Epithelial cell of proximal tubule (primary cell): ENCODE data around the gene SSR3. TPM values are rescaled to one million over a fixed set of nuclear protein-coding genes. Genes with fewer than 3 reads are reported as not detected.
"Not testable (repeated sequence)": the region's sequence is repeated elsewhere in the genome, so short reads cannot be mapped to it uniquely, and the experiment has no call there.

Experiments used
- DNase-seq: peaks from one replicate; pipeline ENCODE4 v3.0.0-alpha.2; 2011; ENCODE audit warnings: low read depth
- H3K4me3 ChIP-seq: 2 replicates; pipeline ENCODE4 v1.5.1; 2011; ENCODE audit warnings: low read depth, mild to moderate bottlenecking, low read length
- total RNA-seq: library from RNA; depleted of rRNA; stranded (reverse); fragments of >200 nt; gene quantifications from 2 replicates; pipeline ENCODE4 v1.2.3, GENCODE V29; 2015
- TF ChIP-seq, protein P1 (sequence below): conservative IDR thresholded peaks from 2 replicates; pipeline ENCODE4 v1.5.1; 2012; ENCODE audit warnings: low read depth, mild to moderate bottlenecking, low read length

Gene SSR3
- total RNA-seq, 1 donor from 2014 or later, result 171 TPM

DNA sequence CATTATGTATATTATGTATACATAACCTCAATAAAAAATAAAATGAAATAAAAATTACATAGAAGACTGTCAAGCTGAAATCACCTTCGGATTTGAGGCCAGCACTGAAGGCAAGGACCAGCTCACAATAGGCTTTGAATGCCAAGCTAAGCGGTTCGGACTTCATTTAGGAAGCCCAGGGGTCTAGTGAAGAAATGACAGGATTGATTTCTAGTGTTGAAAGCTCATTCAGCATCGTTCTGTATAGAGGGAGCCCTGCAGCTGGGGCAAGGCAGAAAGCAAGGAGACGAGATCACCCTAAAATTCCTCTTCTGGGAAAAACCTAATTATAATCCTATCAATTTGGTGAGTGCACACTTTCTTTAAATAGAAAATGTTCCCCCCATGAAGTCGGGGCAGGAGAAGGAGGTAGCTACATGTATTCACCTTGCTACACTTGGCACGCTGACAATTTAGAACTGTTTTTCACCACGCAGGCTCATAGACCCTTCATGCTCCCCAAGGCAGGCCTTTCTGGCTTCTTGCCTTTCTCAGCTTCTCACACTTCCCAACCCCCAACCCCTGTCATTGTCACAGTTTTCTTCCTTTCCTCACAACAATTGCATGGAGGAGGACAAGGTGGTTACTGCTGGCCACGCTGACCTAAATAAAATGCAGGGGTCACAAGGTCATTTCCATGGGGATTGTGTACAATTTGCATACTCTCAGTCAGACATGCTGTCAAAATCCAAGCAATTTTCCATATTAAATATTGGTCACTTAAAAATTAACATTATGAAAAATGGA lies 44.4 kb upstream of the SSR3 start:
- no peak for DNase-seq
- no peak overlapping the region for H3K4me3 ChIP-seq
- TF ChIP-seq, protein P1, sequence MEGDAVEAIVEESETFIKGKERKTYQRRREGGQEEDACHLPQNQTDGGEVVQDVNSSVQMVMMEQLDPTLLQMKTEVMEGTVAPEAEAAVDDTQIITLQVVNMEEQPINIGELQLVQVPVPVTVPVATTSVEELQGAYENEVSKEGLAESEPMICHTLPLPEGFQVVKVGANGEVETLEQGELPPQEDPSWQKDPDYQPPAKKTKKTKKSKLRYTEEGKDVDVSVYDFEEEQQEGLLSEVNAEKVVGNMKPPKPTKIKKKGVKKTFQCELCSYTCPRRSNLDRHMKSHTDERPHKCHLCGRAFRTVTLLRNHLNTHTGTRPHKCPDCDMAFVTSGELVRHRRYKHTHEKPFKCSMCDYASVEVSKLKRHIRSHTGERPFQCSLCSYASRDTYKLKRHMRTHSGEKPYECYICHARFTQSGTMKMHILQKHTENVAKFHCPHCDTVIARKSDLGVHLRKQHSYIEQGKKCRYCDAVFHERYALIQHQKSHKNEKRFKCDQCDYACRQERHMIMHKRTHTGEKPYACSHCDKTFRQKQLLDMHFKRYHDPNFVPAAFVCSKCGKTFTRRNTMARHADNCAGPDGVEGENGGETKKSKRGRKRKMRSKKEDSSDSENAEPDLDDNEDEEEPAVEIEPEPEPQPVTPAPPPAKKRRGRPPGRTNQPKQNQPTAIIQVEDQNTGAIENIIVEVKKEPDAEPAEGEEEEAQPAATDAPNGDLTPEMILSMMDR, result no peak

DNA sequence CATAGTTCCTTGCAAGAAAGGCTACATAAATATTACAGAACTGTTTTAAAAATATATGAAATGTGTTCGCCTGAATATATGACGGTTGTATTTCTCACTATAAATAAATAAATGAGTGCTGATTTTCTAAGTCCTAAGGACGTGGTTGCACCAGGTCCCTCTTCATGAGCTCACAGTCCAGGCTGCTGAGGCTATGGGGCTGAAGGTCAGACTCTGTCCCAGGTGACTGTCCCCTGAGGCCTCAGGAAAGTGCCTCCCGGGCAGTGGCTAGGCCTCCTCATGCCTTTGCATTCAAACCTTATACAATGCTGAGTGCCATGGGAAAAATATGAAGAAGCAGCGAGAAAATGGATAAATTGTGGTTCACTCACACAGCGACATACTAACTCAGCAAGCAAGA lies 43.5 kb upstream of the SSR3 start:
- TF ChIP-seq, protein P1, result no peak
- no peak overlapping the region for H3K4me3 ChIP-seq
- DNase-seq, result no peak

DNA sequence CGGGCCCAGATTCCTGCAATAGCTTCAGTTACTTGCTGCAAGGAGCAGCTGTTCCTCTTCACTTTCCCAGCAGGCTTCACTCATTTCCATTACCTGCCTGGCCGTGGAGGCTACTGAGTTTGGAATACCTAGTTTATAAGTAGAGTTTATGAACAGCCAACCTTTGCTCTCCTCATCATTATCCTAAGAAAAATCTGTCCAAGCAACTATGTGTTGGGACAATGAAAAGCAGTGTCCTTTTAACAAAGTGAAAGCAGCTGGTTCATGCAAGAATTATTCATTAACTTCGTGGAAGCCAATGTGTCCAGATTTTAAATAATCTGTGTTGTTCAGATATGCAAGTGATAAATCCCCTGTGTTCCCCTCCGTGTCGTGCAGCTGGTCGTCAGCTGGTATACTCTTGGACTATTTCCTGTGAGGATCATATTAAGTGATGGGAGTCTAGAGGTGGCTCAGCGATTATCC lies 39.3 kb upstream of the SSR3 start:
- H3K4me3 ChIP-seq, result peak overlapping the region; percentile 23
- no peak for DNase-seq
- TF ChIP-seq, protein P1, result no peak

DNA sequence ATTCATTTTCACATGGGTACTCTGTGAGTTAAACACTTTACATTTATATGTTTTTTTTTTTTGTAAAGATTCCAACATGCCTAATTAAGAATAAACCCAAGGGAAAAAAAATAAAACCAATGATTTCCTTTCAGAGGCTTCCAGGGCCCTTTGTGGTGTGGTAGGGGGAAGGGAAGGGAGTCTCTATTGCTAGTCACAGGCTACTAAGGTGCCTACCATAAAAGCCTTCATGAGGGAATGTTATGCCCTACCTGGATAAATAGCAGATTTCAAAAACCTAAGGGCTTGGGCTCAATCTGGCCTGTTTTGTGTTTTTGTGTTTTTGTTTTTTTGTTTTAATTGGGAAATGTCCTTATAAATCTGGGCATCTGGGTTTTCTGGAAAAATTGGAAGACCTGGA lies 38.9 kb upstream of the SSR3 start:
- TF ChIP-seq, protein P1, result no peak
- no peak for DNase-seq
- peak overlapping the region; percentile 23 for H3K4me3 ChIP-seq

DNA sequence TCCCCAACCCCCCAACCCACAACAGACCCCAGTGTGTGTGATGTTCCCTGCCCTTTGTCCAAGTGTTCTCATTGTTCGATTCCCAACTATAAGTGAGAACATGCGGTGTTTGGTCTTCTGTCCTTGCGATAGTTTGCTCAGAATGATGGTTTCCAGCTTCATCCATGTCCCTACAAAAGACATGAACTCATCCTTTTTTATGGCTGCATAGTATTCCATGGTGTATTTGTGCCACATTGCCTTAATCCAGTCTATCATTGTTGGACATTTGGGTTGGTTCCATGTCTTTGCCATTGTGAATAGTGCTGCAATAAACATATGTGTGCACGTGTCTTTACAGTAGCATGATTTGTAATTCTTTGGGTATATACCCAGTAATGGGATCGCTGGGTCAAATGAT lies 34.9 kb upstream of the SSR3 start:
- H3K4me3 ChIP-seq, DNase-seq: not testable (repeated sequence)

DNA sequence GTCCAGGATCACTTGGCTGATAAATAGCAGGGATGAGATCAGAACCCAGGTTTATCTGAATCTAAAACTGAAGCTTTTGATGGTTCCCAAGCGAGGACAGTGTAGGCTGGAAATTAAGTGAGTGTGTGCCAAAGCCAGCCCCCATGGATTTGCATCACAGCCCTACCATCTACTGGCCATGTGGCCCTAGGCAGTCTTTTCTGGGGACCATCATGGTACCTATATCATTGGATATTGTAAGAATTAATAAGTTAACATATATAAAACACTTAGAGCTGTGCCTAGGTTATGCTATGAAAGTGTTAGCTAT lies 32.8 kb upstream of the SSR3 start:
- TF ChIP-seq, protein P1, result no peak
- DNase-seq, result no peak
- no peak overlapping the region for H3K4me3 ChIP-seq

DNA sequence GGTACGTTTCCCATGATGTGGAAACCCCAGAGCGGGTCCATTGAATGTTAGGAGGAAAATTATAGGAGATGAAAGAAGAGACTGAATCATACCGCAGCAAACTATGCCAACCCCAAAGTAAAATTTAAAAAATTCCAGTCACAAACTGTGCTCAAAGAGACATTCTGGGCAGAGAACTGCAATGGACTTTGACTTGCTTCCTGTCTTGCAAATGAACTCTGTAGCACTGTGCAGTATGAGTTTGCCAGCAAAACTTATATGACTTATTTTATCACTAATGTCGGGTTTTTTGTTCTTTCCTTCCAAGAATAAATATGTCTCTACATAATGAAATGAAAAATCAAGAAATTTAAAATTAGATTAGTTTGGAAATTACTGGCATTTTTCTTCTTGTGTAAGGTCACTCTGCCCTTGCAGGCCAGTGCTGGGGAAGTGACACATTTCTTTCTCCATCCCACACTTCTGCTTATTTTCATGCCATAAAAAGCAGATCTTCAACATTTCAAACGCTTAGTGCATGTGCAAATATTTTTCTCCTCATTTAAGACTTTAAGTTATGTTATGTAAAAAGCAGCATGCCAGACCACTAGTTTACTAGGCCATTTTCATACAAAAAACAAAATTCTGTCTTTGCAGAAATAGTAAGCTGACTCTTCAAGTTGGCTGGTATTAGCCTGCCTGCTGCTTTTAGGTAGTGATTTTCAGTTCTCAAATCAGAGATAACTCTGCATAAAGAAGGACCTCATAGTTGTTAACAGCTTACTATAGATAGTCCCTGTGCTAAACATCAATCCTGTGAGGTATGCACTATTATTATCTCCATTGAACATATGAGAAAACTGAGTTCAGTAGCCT lies 32.2 kb upstream of the SSR3 start:
- no peak for DNase-seq
- TF ChIP-seq, protein P1, result no peak
- H3K4me3 ChIP-seq, result no peak overlapping the region
